Measurements from ENCODE around the gene CTSH.
"Not testable (repeated sequence)": the region's sequence is repeated elsewhere in the genome, so short reads cannot be mapped to it uniquely, and the experiment has no call there.

The CTSH gene

DNA sequence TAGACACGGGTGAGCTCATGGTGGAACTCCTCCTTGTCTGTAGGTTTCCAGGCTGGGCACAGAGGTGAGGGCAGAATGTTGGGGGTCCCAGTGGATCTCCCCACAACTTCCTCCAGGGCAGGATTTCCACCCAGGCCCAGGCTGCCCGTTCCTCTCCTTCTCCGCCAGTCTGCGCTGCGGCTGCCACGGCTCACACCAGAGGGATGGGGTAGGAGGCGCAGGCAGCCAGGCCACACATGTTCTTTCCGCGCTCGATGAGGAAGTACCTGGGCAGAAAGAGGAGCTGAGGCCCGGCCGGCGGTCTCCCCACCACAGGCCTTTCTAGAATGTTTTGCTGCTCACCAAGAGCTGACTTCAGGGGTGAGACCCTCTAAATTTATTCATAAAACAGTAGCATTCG, 22.9 kb downstream of the CTSH start:
- DNase-seq, result no peak

DNA sequence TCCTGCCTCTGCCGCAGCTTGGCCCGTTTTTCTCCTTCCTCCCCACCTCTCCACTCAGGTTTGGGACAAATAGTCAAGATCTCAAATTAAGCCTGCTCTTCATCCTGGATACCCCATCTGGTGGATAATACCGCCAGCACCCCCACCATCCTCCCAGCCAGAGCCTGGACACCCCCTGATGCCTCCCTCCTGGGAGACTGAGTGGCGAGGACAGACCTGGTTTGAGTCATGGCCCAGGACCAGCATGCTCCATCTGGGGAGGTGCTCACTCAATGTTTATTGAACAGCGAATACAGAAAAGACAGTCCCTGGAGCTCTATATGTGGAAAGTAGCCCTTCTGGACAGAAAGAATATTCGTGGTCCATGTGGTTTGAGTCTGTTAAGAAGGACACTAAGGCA, 23.3 kb downstream of the CTSH start:
- no peak for DNase-seq

DNA sequence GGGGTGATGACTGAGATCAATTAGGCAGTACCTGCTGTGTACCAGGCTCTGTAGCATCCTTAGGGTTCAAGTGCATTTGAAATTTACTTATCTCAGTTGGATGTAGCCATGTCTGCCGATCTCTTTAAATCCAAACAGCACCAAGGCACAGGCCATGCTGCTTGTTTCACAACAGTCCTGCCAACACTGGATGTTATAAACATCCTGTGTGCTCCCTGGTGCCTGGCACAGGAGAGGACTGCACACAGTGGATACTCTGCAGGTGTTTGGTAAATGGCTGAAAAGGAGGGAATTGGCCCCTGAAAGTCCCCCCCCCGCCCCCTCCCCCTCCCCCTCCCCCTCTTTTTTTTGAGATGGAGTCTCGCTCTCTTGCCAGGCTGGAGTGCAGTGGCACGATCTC, 27.0 kb downstream of the CTSH start:
- no peak for DNase-seq

DNA sequence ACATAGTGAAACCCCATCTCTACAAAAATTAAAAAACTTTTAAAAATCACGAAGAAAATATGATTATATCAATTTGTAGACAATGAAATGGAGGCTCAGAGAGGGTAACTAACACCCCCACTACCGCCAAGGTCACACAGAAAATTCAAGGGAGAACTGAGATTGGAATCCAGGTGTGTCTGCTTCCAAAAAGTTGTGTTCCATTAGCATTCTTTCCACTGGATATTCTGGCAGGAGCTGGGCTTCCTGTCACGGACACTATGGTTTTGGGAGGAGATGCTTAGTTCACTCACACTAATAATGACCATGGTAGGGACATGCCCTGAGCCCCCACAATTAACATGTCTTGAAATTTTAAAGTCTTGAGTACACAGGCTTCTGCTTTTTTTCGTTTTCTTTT, 28.8 kb downstream of the CTSH start:
- no peak for DNase-seq

DNA sequence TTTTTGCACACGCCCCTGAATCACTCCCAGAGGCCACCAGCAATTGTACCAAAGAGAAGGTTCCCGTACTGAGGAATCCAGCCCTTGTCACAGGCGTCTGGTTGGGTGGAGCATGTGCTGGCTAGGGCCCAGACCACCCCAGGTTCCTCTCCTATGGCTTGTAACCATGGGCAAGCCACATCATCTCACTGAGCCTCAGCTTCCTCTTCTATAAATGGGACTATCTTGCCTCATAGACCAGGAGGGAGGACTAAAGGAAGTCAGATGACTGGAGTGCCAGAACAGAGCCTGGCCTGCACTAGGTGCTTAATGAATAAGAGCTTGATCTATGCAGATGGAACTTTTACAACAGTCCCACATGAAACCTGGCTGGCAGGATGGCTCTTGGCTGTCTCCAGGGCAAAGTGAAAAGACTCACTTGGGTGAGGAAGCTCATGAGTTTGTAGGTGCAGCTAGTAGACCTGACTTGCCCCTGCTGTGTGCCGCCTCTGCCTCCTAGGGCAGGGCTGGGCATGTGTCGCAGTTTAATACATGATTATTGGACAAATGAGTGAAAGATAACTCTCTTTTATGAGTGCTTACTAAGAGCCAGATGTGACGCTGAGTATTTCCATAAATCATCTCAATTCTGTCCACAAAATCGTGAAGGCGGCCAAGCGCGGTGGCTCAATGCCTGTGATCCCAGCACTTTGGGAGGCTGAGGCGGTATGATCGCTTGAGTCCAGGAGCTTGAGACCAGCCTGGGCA, 29.3 kb downstream of the CTSH start:
- no peak for DNase-seq

DNA sequence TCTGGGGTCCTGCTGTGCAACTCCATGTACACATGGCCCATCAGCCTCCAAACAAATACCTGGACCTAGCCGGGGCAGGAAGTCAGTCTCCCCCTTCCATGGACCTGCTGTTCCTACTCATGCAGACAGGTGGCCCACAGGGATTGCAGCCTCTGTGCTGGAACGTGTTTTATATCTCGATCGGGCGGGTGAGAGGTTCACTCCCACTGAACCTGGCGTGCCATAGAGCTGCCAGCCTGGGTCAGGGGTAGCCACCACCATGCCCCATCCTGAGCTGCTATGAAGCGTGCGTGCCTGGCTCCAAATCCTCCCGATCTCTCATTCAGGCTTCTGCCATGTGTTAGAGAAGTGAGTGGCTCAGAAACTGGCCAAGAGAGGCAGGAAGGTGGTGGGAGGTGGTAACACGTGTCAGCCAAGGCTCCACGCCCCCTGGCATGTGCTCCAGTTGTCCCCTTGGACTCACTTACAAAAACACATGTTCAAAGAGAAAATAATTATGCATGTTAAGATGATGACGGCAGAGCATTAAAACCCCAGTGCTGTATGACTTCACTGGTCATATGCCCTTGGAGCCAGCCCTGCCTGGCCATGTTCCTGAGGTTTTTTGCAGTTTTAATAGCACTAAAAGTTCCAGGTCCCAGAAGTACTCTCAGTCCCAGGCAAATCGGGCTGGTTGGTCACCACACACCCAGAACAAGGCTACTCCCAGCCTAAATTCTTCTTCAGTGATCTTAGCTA, 30.6 kb downstream of the CTSH start:
- DNase-seq, result no peak

DNA sequence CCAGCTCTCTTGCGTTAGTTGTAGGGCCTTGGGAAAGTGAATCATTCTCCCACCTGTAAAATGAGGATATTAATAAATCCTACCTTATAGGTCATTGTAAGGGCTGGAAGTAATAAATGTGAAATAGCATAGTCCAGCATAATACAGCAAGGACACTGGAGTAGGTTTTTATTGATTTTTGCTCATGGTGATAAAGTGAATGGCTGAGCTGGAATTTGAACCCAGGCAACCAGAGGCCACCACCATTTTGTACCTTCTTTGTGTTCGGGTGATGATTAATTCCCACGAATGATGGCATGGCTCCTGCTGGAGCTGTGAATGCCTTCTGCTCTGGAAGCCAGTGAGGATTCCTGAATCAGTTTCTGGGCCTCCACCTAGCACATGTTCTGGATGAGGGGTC, 31.8 kb downstream of the CTSH start:
- no peak for DNase-seq

DNA sequence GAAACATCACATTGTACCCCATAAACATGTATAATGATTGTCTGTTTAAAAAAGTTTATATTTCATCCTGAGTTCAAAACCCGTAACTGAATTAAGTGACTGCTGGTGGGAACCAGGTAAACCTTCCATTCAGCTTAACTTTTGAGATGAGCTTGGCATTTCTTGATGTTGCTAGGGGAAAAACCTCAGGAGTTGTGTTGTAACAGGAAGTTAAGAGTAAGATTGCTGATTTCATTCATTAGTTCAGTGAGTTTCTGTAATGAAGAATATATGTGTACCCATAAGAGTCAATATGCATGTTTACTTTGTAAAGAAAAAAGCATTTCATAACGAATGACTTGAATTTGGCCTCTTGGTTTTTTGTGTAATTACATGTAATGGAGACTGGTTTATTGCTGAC, 32.5 kb downstream of the CTSH start:
- DNase-seq, result no peak

DNA sequence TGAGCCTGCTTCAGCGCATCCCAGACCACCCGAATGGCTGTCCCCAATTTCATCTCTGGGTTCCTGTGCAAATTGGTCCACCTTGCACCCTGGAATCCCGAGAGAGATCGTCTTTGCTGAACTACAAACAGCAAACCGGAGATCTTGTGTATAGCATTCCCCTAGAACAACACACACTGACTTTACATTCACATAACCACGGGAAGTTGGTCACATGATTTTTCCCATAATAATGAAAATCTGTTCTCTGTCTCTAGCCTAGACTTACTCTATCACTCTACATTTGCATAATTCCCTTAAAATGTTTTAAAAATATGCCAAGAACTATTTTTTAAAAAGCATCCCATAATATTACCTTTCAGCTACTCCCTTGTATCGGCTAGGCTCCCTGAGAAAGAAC, 34.6 kb downstream of the CTSH start:
- no peak for DNase-seq

DNA sequence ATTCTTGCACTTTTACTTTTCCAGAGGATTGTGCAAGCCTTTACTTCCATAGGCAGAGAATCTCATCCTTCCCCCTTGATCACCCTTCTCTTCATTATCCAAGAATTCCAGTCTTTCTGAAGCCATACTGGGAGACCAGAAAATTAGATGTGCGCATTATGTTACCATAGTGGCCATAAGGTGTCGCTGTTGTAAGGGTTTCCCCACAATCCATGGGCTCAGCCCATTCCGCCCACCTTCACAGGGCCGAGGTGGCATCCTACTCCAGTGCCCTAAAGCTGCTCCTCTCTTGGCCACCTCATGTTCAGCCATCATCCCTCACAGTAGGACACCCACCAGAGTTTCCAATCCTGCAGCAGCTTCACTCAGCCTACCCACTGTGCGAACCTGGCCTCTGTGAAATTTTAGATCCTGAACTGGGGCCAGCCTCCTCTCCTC, 35.0 kb downstream of the CTSH start:
- DNase-seq, result no peak

DNA sequence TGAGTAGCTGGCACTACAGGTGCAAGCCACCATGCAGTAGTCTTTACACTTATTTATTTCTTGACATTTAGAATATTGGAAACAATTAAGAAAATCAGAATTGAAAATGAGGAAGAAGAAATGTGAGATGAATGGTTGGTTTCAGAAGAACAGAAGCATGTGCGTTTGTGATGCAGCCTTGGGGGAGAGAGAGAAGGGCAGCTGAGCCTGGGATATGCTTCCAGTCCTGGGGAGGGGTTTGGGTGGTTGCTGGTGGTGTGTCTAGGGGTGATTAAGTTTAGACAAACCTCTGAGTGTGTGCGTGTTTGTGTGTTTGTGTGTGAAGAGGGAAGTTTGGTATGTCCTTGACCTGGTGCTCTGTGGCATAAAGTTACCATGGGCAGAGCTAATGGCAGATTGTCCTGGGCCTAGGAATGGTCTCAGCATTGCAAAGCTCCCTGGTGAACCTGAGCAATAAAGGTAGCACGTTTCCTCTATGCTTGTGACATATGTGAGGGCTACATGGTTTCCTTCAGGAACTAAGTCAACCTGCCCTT, 35.6 kb downstream of the CTSH start:
- no peak for DNase-seq

DNA sequence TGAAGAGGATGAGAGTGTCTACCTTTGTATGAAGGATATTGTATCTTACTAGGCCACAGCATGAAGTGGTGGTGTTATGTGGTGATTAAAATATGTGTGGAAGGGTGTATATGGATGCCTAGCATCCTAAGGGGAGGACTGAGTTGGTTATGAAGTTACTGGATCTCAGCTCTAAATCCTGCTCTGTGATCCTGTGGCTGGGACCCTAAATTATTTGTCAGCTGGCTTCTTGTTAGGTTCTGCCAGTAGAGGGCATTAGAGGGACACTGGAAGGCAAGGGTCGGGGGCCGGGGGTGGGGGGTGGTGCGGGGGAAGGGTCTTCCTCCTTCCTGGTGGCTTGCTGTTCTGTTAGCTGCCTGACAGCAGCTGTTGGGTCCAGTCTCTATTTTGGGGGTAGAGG, 37.3 kb downstream of the CTSH start:
- DNase-seq, result no peak

DNA sequence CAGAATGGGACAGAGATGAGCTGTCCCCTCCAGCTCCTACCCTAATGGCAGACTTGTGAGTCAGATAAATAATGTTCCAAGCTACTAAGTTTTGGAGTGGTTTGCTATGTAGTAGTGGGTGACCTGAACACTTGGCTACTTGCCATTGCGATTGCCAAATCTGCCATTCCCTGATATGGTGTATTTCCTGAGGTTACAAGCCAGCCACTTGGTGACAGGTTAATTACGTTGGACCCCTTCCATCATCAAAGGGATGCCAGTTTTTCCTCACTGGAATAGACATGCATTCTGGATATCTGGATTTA, 38.6 kb downstream of the CTSH start:
- no peak for DNase-seq

DNA sequence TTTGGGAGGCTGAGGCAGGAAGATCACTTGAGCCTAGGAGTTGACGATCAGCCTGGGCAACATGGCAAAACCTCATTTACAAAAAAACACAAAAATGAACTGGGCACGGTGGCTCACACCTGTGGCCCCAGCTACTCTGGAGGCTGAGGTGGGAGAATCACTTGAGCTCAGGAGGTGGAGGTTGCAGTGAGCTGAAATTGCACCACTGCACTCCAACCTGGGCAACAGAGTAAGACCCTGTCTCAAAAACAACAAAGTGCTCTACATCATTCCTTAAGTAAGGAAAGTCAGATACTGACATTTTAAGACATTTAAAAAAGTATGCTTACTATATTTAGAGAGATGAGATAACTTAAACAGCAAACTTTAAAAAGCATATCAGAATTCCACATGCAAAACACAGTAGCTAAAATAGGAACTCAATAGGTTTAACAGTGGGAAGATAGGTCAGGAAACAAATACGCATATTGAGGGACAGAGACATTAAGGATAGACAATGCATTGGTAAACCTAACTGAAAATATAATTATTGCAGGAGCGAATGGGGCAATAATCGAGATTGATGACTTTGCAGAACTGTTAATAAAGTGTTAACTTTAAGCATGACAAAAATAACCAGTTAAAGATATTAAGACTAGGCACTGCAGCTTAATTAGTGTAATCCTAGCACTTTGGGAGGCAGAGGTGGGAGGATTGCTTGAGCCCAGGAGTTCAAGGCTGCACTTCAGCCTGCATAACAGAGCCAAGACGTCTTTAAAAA, 40.1 kb downstream of the CTSH start:
- DNase-seq, result no peak

DNA sequence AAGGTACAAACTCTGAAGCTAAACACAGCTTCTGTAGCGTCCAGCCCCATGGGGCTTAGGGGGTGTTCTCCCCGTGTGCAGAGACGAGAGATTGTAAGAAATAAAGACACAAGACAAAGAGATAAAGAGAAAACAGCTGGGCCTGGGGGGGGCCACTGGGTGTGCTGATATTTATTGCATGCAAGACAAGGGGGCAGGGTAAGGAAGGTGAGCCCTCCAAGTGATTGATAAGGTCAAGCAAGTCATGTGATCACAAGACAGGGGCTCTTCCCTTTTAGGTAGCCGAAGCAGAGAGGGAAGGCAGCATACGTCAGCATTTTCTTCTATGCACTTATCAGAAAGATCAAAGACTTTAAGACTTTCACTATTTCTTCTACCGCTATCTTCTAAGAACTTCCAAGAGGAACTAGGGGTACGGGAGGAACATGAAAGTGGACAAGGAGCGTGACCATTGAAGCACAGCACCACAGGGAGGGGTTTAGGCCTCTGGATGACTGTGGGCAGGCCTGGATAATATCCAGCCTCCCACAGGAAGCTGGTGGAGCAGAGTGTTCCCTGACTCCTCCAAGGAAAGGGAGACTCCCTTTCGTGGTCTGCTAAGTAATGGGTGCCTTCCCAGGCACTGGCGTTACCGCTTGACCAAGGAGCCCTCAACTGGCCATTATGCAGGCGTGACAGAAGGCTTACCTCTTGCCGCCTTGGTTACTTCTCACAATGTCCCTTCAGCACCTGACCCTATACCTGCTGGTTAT, 42.4 kb downstream of the CTSH start:
- DNase-seq, result not testable (repeated sequence)

DNA sequence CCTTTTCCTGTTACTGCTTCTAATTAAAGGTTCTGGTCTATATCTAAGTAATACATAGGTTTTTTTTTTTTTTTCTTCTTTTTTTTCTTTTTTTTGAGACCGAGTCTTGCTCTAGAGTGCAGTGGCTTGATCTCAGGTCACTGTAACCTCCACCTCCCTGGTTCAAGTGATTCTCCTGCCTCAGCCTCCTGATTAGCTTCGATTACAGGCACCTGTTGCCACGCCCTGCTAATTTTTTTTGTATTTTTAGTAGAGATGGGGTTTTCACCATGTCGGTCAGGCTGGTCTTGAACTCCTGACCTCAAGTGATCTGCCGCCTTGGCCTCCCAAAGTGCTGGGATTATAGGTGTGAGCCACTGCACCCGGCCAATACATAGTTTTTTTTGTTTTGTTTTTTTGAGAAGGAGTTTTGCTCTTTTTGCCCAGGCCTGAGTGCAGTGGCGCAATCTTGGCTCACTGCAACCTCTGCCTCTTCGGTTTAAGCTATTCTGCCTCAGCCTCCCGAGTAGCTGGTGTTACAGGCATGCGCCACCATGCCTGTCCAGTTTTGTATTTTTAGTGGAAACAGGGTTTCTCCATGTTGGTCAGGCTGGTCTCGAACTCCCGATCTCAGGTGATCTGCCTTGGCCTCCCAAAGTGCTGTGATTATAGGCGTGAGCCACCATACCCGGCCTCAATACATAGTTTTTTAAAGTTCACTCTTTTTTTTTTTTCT, 43.9 kb downstream of the CTSH start:
- not testable (repeated sequence) for DNase-seq

DNA sequence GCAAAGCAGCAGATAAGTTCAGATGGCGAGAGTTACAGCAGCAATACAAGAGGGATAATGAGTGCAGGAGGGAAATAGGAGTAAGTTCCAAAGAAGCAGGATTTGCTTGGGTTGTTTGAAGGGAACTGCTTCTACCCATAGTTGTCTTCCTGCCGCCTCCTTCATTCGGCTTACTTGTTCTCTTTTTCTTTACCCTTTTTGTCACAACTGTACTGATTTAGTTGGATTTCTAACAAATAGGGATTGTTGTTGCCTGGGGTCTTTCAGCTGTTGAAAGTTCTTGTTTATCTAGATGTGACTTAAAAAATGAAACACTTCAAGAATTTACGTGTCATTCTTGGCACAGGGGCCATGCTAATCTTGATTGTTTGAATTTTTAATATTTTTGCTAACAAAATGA, 46.3 kb downstream of the CTSH start:
- no peak for DNase-seq

DNA sequence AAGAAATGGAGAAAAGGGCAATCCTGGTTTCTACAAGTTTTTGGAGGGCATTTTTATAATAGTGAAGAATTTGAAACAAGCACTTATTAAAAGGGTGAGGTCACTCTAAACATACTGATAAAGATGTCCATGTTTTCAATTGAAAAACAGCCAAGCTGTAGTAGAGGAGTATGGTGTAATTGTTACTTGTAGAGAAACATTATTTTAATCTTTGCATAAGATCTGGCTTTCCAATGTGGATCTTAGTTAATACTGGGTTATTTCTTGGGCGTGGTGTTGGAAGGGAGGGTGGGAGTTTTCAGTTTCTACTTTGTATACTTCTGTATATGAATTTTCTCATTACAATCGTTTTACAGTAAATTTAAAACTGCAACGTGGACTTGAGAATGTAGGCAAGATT, 49.4 kb downstream of the CTSH start:
- DNase-seq, result no peak

DNA sequence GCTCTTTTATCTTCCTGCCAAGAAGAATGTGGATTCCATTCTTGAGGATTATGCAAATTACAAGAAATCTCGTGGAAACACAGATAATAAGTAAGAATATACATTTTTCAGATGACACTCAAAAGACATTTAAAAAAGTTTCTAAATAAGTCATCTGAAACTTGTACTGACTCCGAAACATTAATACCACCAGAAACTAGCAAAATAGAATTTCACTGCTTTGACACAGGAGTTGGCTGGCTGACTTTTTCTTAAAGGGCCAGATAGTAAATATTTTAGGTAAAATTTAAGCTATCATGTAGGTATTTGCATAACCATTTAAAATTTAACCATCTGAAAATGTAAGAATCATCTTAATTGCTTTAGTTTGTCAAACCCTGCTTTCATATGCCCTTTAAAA, 51.3 kb downstream of the CTSH start:
- DNase-seq, result no peak

DNA sequence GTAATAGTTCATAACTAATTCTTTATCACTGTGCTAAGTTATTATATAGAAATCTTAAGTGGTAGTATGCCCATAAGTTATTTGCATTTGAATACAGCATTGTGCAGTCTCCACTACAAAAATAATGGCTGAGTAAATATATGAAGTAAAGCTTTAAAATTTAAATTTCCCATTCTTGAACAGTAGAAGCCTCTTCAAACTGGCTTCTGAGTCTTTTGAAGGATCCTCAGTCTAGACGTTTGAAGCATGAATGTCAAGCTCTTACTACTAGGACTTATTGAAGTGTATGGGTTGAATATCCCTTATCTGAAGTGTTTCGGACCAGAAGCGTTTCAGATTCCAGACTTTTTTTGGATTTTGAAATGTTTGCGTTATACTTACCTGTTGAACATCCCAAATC, 55.8 kb downstream of the CTSH start:
- DNase-seq, result no peak

DNA sequence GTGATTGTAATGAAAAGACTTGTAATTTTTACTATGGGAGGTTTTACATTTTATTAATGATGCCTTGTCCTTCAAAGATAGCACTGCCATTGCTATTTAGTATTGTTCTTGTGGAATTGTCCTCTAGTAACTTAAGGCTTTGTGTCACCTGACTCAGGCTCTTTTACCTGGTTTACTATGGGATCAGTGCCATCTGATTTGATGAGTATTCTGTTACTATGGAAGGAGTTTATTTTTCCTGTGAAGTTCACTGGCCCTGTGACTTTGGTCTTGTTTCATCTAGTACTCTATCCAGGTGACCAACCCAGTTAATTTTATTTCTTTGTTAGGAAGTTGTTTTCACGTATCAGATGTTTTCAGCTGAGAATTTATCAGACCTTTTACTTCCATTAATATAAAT, 63.2 kb downstream of the CTSH start:
- DNase-seq, result no peak

DNA sequence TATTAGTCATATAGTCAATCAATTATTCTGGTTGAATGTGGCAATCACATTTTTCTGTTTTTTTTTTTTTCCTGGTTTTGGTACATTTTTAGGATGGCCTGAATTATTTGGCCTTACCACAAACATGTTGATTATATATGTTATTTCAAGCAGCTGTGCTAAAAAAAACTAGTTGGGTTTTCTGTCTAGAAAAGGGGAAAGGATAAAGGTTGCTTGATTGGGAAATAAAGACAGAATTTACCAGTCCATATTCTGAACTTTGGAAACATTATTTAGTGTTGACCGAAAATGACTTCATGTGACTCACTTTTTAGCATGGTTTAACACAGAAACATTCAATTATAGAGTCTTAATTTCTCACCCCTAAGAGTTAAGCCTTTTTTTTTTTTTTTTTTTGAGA, 64.0 kb downstream of the CTSH start:
- DNase-seq, result no peak

DNA sequence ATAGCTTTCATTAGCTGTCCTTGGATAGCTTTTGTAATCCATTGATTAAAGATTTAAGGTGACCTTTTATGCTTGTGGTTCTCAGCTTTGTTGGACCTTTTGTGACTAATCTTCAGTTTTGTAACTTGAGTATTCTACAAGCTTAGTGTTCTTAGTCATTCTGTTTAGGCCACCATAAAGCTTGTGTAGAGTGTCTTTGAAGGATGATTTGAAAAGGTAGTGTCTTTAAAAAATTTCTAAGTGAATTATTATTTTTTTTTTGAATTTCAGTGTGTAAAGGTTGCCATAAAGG, 64.7 kb downstream of the CTSH start:
- DNase-seq, result no peak

Measured in NCI-H524 treated with DMSO at 0.1 percent for 48 hours (cell line).